ENCODE measurements around the gene LYST. TPM values are rescaled to one million over a fixed set of nuclear protein-coding genes. Genes with fewer than 3 reads are reported as not detected.
"Not testable (repeated sequence)": the region's sequence is repeated elsewhere in the genome, so short reads cannot be mapped to it uniquely, and the experiment has no call there.

Gene LYST
- total RNA-seq, 1 donor from 2014 or later, result 72.4 TPM

GRCh38 chr1:235910357-235911299, 43.9 kb upstream of the LYST start:
- intact Hi-C loops (cut with DNase I), result no loop called here
- ATAC-seq (peak; percentile 84 to 85), DNase-seq (no peak)
- Histone ChIP-seq H3K4me1 (peaks cover 14% of the 10 kb centered on the region), H3K36me3 (no peaks in the 10 kb centered on the region), H3K27me3 (ENCODE audit: low read depth) (no peaks in the 10 kb centered on the region), H3K27ac (peak overlapping the region; percentile 12), H3K4me3 (no peak overlapping the region), H3K9me3 (no peaks in the 10 kb centered on the region)
- TF ChIP-seq CTCF (IDR thresholded peaks at IDR 0.05), result no peak

GRCh38 chr1:235908742-235909520, 42.2 kb upstream of the LYST start:
- no peak for TF ChIP-seq CTCF (IDR thresholded peaks at IDR 0.05)
- intact Hi-C loops (cut with DNase I), result no loop called here
- no peaks in the 10 kb centered on the region for H3K9me3 ChIP-seq
- no peaks in the 10 kb centered on the region for H3K27me3 ChIP-seq (ENCODE audit: low read depth)
- peak overlapping the region; percentile 71 for H3K27ac ChIP-seq
- ATAC-seq (peak; percentile 88 to 90), DNase-seq (no peak)
- H3K36me3 ChIP-seq, result no peaks in the 10 kb centered on the region
- no peak overlapping the region for H3K4me3 ChIP-seq
- peaks cover 14% of the 10 kb centered on the region for H3K4me1 ChIP-seq

GRCh38 chr1:235907897-235908240, 41.2 kb upstream of the LYST start:
- Histone ChIP-seq H3K4me1 (peaks cover 21% of the 10 kb centered on the region), H3K4me3 (no peak overlapping the region), H3K9me3 (no peaks in the 10 kb centered on the region), H3K36me3 (no peaks in the 10 kb centered on the region), H3K27me3 (ENCODE audit: low read depth) (no peaks in the 10 kb centered on the region), H3K27ac (no peak overlapping the region)
- intact Hi-C loops (cut with DNase I), result no loop called here
- no peak for ATAC-seq
- DNase-seq, result no peak
- no peak for TF ChIP-seq CTCF (IDR thresholded peaks at IDR 0.05)

- no peaks in the 10 kb centered on the region for H3K9me3 ChIP-seq
- H3K27me3 ChIP-seq (ENCODE audit: low read depth), result no peaks in the 10 kb centered on the region
- intact Hi-C loops (cut with DNase I), result no loop called here
- DNase-seq (no peak), ATAC-seq (no peak)
- H3K4me3 ChIP-seq, result no peak overlapping the region
- H3K4me1 ChIP-seq, result peaks cover 21% of the 10 kb centered on the region
- no peak overlapping the region for H3K27ac ChIP-seq
- no peak for TF ChIP-seq CTCF (IDR thresholded peaks at IDR 0.05)
- no peaks in the 10 kb centered on the region for H3K36me3 ChIP-seq
These were observed 40.6 kb upstream of the LYST start for GRCh38 chr1:235907187-235907896.

- ATAC-seq (no peak), DNase-seq (no peak)
- Histone ChIP-seq H3K36me3 (no peaks in the 10 kb centered on the region), H3K4me3 (no peak overlapping the region), H3K27me3 (ENCODE audit: low read depth) (no peaks in the 10 kb centered on the region), H3K27ac (no peak overlapping the region), H3K9me3 (no peaks in the 10 kb centered on the region), H3K4me1 (peaks cover 21% of the 10 kb centered on the region)
- intact Hi-C loops (cut with DNase I), result no loop called here
- no peak for TF ChIP-seq CTCF (IDR thresholded peaks at IDR 0.05)
These were observed 39.7 kb upstream of the LYST start for GRCh38 chr1:235906436-235906835.

- H3K4me3 ChIP-seq; intact Hi-C loops (cut with DNase I); H3K27ac ChIP-seq; DNase-seq; H3K4me1 ChIP-seq; ATAC-seq; H3K36me3 ChIP-seq; H3K9me3 ChIP-seq; H3K27me3 ChIP-seq (ENCODE audit: low read depth): not testable (repeated sequence)
These were observed 37.1 kb upstream of the LYST start for GRCh38 chr1:235903809-235904208.
